ENCODE results near the gene TNPO3. TPM values are rescaled to one million over a fixed set of nuclear protein-coding genes. Genes with fewer than 3 reads are reported as not detected.

TNPO3 gene
- total and polyA plus RNA-seq, 10 of the 15 experiments (the other 5 are each of a cell fraction or from before 2014, with no cell fraction given) = 17.6 to 91.8 (median 65.9) TPM

GRCh38 chr7:128933180-128933891, 121.6 kb downstream of the TNPO3 start (continued):
- TF ChIP-seq ZZZ3 (IDR thresholded peaks at IDR 0.05; ENCODE audit: control insufficient read depth, insufficient read length, low read depth) (no peak), CREB1 (IDR thresholded peaks at IDR 0.05; ENCODE audit: low read depth) (no peak), ATF3 (IDR thresholded peaks at IDR 0.05; ENCODE audit: borderline replicate concordance, extremely low read depth, low read depth, low read length) (no peak), MEF2A (IDR thresholded peaks at IDR 0.05; ENCODE audit: insufficient read depth, low read depth, low read length) (no peak), PKNOX1 (IDR thresholded peaks at IDR 0.05) (peak; percentile 30; the same call in 1 of the 2 replicates), ASH2L (IDR thresholded peaks at IDR 0.05; ENCODE audit: borderline replicate concordance, low read depth) (no peak), KAT2A (conservative IDR thresholded peaks at IDR 0.05; ENCODE audit: control insufficient read depth, low read depth, low read length) (no peak), BACH1 (IDR thresholded peaks at IDR 0.05; ENCODE audit: borderline replicate concordance) (peak; percentile 22), NFXL1 (IDR thresholded peaks at IDR 0.05; ENCODE audit: borderline replicate concordance) (no peak), FOXK2 (IDR thresholded peaks at IDR 0.05) (no peak), KDM1A (IDR thresholded peaks at IDR 0.05; ENCODE audit: borderline replicate concordance) (no peak), SUPT20H (IDR thresholded peaks at IDR 0.05; ENCODE audit: borderline replicate concordance, control insufficient read depth, low read depth, low read length) (no peak), CHD4 (IDR thresholded peaks at IDR 0.05) (no peak), SP1 (IDR thresholded peaks at IDR 0.05; ENCODE audit: low read depth, low read length) (no peak), SPI1 (IDR thresholded peaks at IDR 0.05; ENCODE audit: borderline replicate concordance, insufficient read depth, low read depth, low read length) (peak; percentile 86), GABPA (IDR thresholded peaks at IDR 0.05; ENCODE audit: low read depth) (no peak), SMAD1 (IDR thresholded peaks at IDR 0.05; ENCODE audit: low read depth, partially characterized antibody) (no peak), ETV6 (conservative IDR thresholded peaks at IDR 0.05 in 1 of 2, IDR thresholded peaks at IDR 0.05 in 1 of 2; ENCODE audit: borderline replicate concordance in 1 of 2, low read depth in 1 of 2) (peak in 1 of 2 experiments; percentile 52; a peak in 2 of 4 replicates), RELA (IDR thresholded peaks at IDR 0.05; ENCODE audit: borderline replicate concordance, partially characterized antibody) (no peak), MYB (IDR thresholded peaks at IDR 0.05; ENCODE audit: borderline replicate concordance, low read depth, low read length) (no peak), SIN3A (IDR thresholded peaks at IDR 0.05; ENCODE audit: low read depth, low read length) (no peak; the same call in 1 of the 2 replicates), RELB (IDR thresholded peaks at IDR 0.05; ENCODE audit: low read depth) (peak; percentile 56; the same call in 1 of the 2 replicates), ZBTB40 (IDR thresholded peaks at IDR 0.05; ENCODE audit: borderline replicate concordance) (peak; percentile 63; the same call in 1 of the 2 replicates)
